ENCODE data around the gene SMYD3. TPM values are rescaled to one million over a fixed set of nuclear protein-coding genes. Genes with fewer than 3 reads are reported as not detected.

The SMYD3 gene
- total and polyA plus RNA-seq, 9 of the 15 experiments (the other 6 are each of a cell fraction or from before 2014, with no cell fraction given) = 128 to 440 (median 197) TPM

DNA sequence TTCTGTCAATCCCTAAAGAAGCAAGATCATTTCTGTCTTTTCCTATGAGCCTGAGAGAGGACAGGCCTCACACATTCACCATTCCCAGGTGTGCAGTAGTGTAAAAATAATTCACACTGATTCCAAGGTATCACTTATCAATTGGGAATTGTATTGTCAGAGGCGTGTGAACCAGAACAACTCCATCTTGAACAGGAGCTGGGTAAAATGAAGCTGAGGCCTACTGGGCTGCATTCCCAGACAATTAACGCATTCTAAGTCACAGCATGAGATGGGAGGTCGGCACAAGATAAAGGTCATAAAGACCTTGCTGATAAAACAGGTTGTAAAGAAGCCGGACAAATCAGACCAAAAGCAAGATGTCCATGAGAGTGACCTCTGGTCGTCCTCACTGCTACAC lies 239.2 kb downstream of the SMYD3 start (continued):
- TF ChIP-seq, protein P1, sequence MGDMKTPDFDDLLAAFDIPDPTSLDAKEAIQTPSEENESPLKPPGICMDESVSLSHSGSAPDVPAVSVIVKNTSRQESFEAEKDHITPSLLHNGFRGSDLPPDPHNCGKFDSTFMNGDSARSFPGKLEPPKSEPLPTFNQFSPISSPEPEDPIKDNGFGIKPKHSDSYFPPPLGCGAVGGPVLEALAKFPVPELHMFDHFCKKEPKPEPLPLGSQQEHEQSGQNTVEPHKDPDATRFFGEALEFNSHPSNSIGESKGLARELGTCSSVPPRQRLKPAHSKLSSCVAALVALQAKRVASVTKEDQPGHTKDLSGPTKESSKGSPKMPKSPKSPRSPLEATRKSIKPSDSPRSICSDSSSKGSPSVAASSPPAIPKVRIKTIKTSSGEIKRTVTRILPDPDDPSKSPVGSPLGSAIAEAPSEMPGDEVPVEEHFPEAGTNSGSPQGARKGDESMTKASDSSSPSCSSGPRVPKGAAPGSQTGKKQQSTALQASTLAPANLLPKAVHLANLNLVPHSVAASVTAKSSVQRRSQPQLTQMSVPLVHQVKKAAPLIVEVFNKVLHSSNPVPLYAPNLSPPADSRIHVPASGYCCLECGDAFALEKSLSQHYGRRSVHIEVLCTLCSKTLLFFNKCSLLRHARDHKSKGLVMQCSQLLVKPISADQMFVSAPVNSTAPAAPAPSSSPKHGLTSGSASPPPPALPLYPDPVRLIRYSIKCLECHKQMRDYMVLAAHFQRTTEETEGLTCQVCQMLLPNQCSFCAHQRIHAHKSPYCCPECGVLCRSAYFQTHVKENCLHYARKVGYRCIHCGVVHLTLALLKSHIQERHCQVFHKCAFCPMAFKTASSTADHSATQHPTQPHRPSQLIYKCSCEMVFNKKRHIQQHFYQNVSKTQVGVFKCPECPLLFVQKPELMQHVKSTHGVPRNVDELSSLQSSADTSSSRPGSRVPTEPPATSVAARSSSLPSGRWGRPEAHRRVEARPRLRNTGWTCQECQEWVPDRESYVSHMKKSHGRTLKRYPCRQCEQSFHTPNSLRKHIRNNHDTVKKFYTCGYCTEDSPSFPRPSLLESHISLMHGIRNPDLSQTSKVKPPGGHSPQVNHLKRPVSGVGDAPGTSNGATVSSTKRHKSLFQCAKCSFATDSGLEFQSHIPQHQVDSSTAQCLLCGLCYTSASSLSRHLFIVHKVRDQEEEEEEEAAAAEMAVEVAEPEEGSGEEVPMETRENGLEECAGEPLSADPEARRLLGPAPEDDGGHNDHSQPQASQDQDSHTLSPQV (IDR thresholded peaks at IDR 0.05) = peak; percentile 73; the same call in 1 of the 2 replicates
- TF ChIP-seq RCOR1 (IDR thresholded peaks at IDR 0.05; ENCODE audit: borderline replicate concordance in 1 of 2, low read depth in 2 of 2, low read length in 2 of 2) = 0 out of 4 replicates have a peak, but pooled peaks of 1 of the 2 experiments have one; percentile 18
- TF ChIP-seq, protein P2, sequence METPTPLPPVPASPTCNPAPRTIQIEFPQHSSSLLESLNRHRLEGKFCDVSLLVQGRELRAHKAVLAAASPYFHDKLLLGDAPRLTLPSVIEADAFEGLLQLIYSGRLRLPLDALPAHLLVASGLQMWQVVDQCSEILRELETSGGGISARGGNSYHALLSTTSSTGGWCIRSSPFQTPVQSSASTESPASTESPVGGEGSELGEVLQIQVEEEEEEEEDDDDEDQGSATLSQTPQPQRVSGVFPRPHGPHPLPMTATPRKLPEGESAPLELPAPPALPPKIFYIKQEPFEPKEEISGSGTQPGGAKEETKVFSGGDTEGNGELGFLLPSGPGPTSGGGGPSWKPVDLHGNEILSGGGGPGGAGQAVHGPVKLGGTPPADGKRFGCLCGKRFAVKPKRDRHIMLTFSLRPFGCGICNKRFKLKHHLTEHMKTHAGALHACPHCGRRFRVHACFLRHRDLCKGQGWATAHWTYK (CRISPR knock-in tag; IDR thresholded peaks at IDR 0.05) = 0 out of 2 replicates have a peak, but pooled peaks have one; percentile 47
- no peak for TF ChIP-seq DNMT1 (IDR thresholded peaks at IDR 0.05)
- TF ChIP-seq SP2 (IDR thresholded peaks at IDR 0.05; ENCODE audit: extremely low read depth, low read depth, low read length, poor library complexity, severe bottlenecking) = no peak
- peak; percentile 67; the same call in 1 of the 2 replicates for TF ChIP-seq HIVEP1 (CRISPR knock-in tag; IDR thresholded peaks at IDR 0.05)
- peak in 1 of 2 experiments; percentile 20; a peak in 1 of 4 replicates for TF ChIP-seq KDM1A (IDR thresholded peaks at IDR 0.05)
- TF ChIP-seq, protein P3, sequence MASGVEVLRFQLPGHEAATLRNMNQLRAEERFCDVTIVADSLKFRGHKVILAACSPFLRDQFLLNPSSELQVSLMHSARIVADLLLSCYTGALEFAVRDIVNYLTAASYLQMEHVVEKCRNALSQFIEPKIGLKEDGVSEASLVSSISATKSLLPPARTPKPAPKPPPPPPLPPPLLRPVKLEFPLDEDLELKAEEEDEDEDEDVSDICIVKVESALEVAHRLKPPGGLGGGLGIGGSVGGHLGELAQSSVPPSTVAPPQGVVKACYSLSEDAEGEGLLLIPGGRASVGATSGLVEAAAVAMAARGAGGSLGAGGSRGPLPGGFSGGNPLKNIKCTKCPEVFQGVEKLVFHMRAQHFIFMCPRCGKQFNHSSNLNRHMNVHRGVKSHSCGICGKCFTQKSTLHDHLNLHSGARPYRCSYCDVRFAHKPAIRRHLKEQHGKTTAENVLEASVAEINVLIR (CRISPR knock-in tag; IDR thresholded peaks at IDR 0.05) = peak; percentile 27; the same call in 1 of the 2 replicates
- no peak for TF ChIP-seq FOXK1 (CRISPR knock-in tag; IDR thresholded peaks at IDR 0.05; ENCODE audit: borderline replicate concordance)
- peak; percentile 70; the same call in 1 of the 2 replicates for TF ChIP-seq ZNF766 (CRISPR knock-in tag; conservative IDR thresholded peaks at IDR 0.05)
- TF ChIP-seq, protein P4, sequence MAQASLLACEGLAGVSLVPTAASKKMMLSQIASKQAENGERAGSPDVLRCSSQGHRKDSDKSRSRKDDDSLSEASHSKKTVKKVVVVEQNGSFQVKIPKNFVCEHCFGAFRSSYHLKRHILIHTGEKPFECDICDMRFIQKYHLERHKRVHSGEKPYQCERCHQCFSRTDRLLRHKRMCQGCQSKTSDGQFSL (CRISPR knock-in tag; IDR thresholded peaks at IDR 0.05) = no peak
- TF ChIP-seq, protein P4 (tag; IDR thresholded peaks at IDR 0.05) = peak in 1 of 2 experiments; percentile 61; a peak in 1 of 4 replicates
- peak; percentile 73; the same call in 1 of the 2 replicates for TF ChIP-seq ZNF239 (CRISPR knock-in tag; IDR thresholded peaks at IDR 0.05)
- peak; percentile 73; the same call in 1 of the 2 replicates for TF ChIP-seq HDAC8 (tag; IDR thresholded peaks at IDR 0.05)
- peak; percentile 73; the same call in 1 of the 2 replicates for TF ChIP-seq ZNF175 (CRISPR knock-in tag; IDR thresholded peaks at IDR 0.05; ENCODE audit: low read depth)
- 0 out of 2 replicates have a peak, but pooled peaks have one; percentile 42 for TF ChIP-seq MEF2D (tag; conservative IDR thresholded peaks at IDR 0.05; ENCODE audit: low read depth)
- 0 out of 2 replicates have a peak, but pooled peaks have one; percentile 40 for TF ChIP-seq ZNF23 (CRISPR knock-in tag; IDR thresholded peaks at IDR 0.05)
- TF ChIP-seq PYGO2 (tag; IDR thresholded peaks at IDR 0.05) = 0 out of 2 replicates have a peak, but pooled peaks have one; percentile 29
- peak; percentile 89 for TF ChIP-seq SMAD4 (CRISPR knock-in tag; conservative IDR thresholded peaks at IDR 0.05)
- peak; percentile 71; the same call in 1 of the 2 replicates for TF ChIP-seq ZNF76 (CRISPR knock-in tag; IDR thresholded peaks at IDR 0.05; ENCODE audit: borderline replicate concordance)

Data from K562 (cell line).